Lower leg skin (tissue), 4 donors: ENCODE measurements around the gene THBS4. TPM values are rescaled to one million over a fixed set of nuclear protein-coding genes. Genes with fewer than 3 reads are reported as not detected.
"Not testable (repeated sequence)": the region's sequence is repeated elsewhere in the genome, so short reads cannot be mapped to it uniquely, and the experiment has no call there.

ENCODE experiments used
- DNase-seq, 2 donors: peaks; one replicate each; pipeline ENCODE4 v3.0.0-alpha.2; 2019; ENCODE audit warnings: low spot score in 2 of 2
- H3K4me3 ChIP-seq: fragments of 200-600 bp; sonication (generic); 2 replicates; pipeline ENCODE4 v1.5.1; 2017; ENCODE audit warnings: mild to moderate bottlenecking, low read depth; ENCODE audit not compliant: poor library complexity, severe bottlenecking
- POLR2A ChIP-seq, 2 donors: fragments of 450-650 bp; IDR thresholded peaks; one replicate each; pipeline ENCODE4 v1.6.1; 2016 to 2017; ENCODE audit warnings: antibody characterized with exemption in 2 of 2, mild to moderate bottlenecking in 1 of 2, moderate library complexity in 1 of 2
- WGBS, 2 donors: methylation state at CpG; one replicate each; pipeline ENCODE4 v1.1.5; 2018; 5-methylcytosine and 5-hydroxymethylcytosine counted together
- intact Hi-C: fragments of 100-400 bp; cut with DNase I; formaldehyde crosslinking; loops from one replicate; pipeline ENCODE4 v1.15.0; 2023; ENCODE audit warnings: low total_unique reads
- total RNA-seq, 4 donors: library from RNA; depleted of rRNA; stranded (reverse); fragments of >200 nt; gene quantifications; one replicate each; pipeline ENCODE4 v1.1.0, GENCODE V29; 2016
- TF ChIP-seq, protein P1 (sequence below), 3 donors: fragments of 450-650 bp; IDR thresholded peaks; one replicate each; pipeline ENCODE4 v1.5.1; 2016; ENCODE audit warnings: antibody characterized with exemption in 3 of 3, mild to moderate bottlenecking in 3 of 3, moderate library complexity in 2 of 3

Gene THBS4
- total RNA-seq, 4 donors from 2014 or later: 0.08 to 2.0 (median 0.51) TPM

DNA sequence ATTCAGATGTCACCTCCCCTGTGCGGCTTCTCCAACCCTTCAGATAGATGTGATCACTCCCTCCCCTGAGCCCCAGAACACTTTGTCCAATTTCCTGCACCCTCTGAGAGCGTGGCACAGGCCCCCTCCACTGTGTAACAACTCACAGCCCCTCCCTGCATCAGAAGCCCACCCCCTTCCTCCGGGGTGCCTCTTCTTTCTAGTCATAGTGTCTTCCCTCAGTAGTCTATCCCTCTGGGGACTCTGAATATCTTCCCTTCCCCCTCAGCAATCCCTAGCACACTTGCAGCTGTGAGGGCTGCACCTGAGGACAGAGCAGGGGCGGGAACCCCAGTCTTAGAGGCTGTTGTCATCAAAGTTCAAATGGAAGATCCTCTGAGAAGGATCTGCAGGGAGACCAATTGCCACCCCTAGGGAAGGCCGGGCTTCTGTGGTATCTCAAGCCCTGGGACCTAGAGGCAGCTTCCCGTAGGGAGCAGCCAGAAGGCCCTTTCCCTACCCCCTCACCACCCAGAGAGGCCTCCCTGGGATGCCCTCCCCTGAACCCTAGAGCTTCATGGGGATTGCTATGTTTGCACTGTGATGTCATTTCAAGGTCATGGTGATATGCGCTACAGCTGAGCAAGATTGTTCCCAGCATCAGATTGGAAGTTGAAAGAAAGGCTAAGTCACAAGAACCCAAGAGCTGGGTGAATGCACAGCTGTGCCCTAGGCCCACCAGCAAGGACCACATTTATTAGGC is 70.7 kb downstream of the THBS4 start:
- DNase-seq: no peak
- 85 to 92% methylated on average over 7 of the region's 7 CpGs for WGBS, 2 donors
- intact Hi-C loops: no loop called here
- TF ChIP-seq, protein P1, sequence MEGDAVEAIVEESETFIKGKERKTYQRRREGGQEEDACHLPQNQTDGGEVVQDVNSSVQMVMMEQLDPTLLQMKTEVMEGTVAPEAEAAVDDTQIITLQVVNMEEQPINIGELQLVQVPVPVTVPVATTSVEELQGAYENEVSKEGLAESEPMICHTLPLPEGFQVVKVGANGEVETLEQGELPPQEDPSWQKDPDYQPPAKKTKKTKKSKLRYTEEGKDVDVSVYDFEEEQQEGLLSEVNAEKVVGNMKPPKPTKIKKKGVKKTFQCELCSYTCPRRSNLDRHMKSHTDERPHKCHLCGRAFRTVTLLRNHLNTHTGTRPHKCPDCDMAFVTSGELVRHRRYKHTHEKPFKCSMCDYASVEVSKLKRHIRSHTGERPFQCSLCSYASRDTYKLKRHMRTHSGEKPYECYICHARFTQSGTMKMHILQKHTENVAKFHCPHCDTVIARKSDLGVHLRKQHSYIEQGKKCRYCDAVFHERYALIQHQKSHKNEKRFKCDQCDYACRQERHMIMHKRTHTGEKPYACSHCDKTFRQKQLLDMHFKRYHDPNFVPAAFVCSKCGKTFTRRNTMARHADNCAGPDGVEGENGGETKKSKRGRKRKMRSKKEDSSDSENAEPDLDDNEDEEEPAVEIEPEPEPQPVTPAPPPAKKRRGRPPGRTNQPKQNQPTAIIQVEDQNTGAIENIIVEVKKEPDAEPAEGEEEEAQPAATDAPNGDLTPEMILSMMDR (IDR thresholded peaks at IDR 0.05): no peak
- no peak for TF ChIP-seq POLR2A (IDR thresholded peaks at IDR 0.05)
- H3K4me3 ChIP-seq: no peak overlapping the region

DNA sequence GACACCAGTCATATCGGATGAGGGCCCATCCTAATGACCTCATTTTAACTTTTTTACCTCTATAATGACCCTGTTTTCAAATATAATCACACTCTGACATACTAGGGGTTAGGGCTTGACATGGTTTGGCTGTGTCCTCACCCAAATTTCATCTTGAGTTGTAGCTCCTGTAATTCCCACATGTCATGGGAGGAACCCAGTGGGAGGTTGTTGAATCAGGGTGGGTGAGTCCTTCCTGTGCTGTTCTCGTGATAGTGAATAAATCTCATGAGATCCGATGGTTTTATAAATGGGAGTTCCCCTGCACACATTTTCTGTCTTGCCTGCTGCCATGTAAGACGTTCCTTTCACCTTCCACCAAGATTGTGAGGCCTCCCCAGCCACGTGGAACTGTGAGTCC is 71.8 kb downstream of the THBS4 start:
- H3K4me3 ChIP-seq: no peak overlapping the region
- 74 to 77% methylated on average over 5 of the region's 5 CpGs for WGBS, 2 donors
- no peak for DNase-seq
- intact Hi-C loops: no loop called here
- TF ChIP-seq, protein P1 (IDR thresholded peaks at IDR 0.05): no peak

DNA sequence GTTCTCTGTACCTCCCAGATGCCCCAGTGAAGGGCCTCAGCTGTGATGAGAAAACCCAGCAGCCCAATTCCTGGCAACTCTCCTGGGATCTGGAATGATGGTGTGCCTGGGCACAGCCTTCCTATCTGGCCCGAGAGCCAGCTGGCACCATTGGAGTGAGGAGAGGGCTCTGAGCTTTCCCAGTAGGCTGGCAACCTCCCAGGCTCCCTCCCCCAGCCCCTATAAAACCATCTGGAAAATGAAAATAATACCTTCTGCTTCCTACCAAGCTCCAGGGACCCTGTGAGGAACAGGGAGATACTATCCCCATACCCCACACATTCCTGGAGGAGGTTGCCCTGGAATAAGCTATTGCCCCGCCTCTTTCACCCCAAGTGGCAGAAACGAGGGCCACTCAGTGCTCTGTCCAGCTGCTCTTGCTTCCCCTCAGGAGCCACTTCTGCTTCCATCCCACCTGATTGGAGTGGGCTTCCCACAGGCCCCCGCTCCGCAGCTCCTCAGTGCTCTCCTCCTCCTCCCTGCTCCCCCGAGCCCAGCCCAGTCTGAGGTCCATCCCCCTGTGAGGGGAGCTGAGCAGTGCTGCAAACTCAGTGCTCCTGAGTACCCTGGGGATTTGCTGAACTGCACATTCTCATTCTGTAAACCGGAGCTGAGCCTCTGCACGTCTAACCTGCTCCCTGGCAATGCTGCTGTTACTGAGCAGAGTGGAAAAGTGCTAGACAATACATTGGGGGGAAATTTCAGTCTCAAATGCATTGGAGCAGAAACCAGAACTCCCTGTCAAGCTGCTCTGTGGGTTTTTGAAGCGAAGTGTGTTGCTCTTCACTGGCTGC is 74.7 kb downstream of the THBS4 start:
- 44 to 47% methylated on average over 9 of the region's 9 CpGs for WGBS, 2 donors
- intact Hi-C loops: no loop called here
- DNase-seq: no peak
- H3K4me3 ChIP-seq: no peak overlapping the region
- TF ChIP-seq, protein P1 (IDR thresholded peaks at IDR 0.05): no peak
- TF ChIP-seq POLR2A (IDR thresholded peaks at IDR 0.05): no peak

DNA sequence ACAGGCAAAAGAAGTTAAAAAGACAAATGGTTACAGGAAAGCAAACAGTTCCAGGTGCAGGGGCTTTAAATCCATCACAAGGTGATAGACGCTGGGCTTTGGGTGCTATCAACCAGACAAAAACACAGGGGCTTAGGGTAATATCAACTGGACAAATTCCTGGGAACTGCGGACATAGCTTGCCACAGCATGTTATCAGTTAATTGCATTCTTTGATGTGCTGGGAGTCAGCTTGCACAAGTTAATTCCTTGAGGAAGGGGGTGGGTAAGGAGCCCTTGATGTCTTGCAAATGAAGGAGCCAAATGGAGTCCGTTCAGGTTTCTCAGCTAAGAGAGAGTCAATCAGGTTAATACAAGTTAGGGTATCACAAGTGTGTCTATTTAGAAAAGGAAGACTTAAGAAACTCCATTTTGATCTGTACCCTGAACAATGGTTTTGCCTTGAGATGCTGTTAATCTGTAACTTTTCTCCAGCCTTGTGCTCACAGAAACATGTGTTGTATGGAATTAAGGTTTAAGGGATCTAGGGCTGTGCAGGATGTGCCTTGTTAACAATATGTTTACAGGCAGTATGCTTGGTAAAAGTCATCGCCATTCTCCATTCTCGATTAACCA is 76.3 kb downstream of the THBS4 start:
- H3K4me3 ChIP-seq, intact Hi-C loops, DNase-seq: not testable (repeated sequence)
- 56 to 65% methylated on average over 5 of the region's 5 CpGs for WGBS, 2 donors

DNA sequence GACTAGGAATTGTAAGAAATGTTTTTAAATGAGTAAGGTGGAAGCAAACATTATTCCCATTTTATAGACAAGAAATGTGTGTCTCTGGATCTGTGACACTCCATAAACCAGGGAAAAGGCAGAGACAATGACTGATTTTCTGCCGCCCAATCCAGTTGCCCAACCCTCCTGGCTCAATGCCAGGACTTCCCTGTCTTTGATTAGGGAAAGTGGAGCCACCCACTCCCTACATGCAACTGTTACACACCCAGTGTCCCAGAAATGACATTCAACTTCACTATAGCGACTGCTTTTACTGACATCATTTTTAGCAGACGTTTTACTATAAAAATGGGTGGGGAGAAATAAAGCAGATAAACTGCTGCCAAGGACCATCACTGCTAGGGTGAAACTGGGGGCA is 79.7 kb downstream of the THBS4 start:
- intact Hi-C loops: no loop called here
- H3K4me3 ChIP-seq: no peak overlapping the region
- DNase-seq: no peak
- 42 to 50% methylated on average over 3 of the region's 3 CpGs for WGBS, 2 donors
- no peak for TF ChIP-seq POLR2A (IDR thresholded peaks at IDR 0.05)
- TF ChIP-seq, protein P1 (IDR thresholded peaks at IDR 0.05): no peak

DNA sequence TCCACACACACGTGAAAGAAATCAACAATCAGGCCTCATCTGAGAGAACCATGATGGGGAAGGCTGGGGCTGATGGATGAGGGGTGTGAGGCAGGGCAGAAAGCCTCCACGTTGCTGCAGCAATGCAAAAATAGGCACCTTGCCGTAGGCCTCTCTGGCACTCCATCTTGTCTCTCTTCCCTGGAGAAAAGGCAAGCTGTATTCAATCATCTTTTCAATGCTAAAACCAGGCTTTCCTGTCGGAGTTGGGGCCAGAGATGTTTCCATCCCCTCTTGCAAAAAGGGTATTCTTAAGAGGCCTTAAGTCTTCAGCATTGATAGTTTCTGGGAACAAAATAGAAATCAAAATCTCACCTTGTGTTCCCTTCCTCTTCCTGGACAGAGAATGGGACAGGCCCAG is 80.9 kb downstream of the THBS4 start:
- intact Hi-C loops: no loop called here
- WGBS, 2 donors: 70 to 86% methylated on average over 4 of the region's 4 CpGs
- no peak for DNase-seq
- TF ChIP-seq, protein P1 (IDR thresholded peaks at IDR 0.05): no peak
- no peak for TF ChIP-seq POLR2A (IDR thresholded peaks at IDR 0.05)
- H3K4me3 ChIP-seq: no peak overlapping the region
